ENCODE results near the gene CSGALNACT2.

DNA sequence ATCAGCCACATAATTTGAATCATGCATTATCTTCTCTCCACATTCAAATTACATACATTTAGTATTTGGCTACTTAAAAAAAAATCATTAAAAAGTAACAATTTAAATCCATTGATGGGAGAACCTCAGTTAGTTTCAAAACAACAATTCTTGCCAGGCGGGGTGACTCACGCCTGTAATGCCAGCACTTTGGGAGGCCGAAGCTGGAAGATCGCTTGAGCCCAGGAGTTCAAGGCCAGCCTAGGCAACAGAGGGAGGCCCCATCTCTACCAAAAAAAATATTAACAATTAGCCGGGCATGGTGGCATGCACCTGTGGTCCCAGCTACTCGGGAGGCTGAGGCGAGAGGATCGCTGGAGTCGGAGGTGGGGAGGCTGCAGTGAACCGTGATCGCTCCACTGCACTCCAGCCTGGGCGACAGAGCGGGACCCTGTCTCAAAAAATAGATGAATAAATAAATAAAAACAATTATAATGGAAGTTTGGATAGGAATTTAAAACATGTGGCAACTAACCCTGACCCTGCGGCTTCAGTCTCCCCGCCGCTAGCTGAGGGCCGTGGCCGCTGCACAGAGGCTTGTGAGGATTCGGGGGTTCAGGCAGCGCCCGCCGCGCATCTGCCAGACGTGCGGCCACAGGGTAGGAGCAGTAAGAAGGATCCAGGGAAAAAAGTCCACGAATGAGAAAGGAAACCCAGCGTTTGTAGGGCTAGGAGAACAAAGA, 1.1 kb upstream of the CSGALNACT2 start:
- TF ChIP-seq, protein P1, sequence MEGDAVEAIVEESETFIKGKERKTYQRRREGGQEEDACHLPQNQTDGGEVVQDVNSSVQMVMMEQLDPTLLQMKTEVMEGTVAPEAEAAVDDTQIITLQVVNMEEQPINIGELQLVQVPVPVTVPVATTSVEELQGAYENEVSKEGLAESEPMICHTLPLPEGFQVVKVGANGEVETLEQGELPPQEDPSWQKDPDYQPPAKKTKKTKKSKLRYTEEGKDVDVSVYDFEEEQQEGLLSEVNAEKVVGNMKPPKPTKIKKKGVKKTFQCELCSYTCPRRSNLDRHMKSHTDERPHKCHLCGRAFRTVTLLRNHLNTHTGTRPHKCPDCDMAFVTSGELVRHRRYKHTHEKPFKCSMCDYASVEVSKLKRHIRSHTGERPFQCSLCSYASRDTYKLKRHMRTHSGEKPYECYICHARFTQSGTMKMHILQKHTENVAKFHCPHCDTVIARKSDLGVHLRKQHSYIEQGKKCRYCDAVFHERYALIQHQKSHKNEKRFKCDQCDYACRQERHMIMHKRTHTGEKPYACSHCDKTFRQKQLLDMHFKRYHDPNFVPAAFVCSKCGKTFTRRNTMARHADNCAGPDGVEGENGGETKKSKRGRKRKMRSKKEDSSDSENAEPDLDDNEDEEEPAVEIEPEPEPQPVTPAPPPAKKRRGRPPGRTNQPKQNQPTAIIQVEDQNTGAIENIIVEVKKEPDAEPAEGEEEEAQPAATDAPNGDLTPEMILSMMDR (IDR thresholded peaks at IDR 0.05; ENCODE audit: borderline replicate concordance, extremely low read depth, low read length, poor library complexity, severe bottlenecking), result no peak
- no peak for TF ChIP-seq EZH2 (IDR thresholded peaks at IDR 0.05; ENCODE audit: borderline replicate concordance, low read depth, low read length, severe bottlenecking)

Measured in DND-41 (cell line).